Neural cell (in vitro differentiated cells): Measurements from ENCODE around the gene NAMPT.

Source experiments
- CTCF ChIP-seq: fragments of 450-650 bp; IDR thresholded peaks from 2 replicates; pipeline ENCODE4 v1.5.1; 2014; ENCODE audit warnings: antibody characterized with exemption, mild to moderate bottlenecking, moderate library complexity; ENCODE audit not compliant: poor library complexity, severe bottlenecking
- EP300 ChIP-seq: fragments of 450-650 bp; conservative IDR thresholded peaks from 2 replicates; pipeline ENCODE4 v1.6.1; 2014; ENCODE audit warnings: antibody characterized with exemption, mild to moderate bottlenecking, moderate library complexity; ENCODE audit not compliant: poor library complexity, severe bottlenecking
- EZH2 ChIP-seq: fragments of 200-600, 300-800 bp; shearing (Covaris generic), sonication (generic); IDR thresholded peaks from 2 replicates; pipeline ENCODE4 v1.6.1; 2014; ENCODE audit warnings: antibody characterized with exemption, low read length, borderline replicate concordance, mild to moderate bottlenecking; ENCODE audit not compliant: insufficient read depth, poor library complexity, severe bottlenecking
- POLR2AphosphoS5 ChIP-seq: IDR thresholded peaks from 2 replicates; pipeline ENCODE4 v1.6.1; 2012
- RAD21 ChIP-seq: fragments of 450-650 bp; conservative IDR thresholded peaks from 2 replicates; pipeline ENCODE4 v1.6.1; 2014; ENCODE audit warnings: antibody characterized with exemption, mild to moderate bottlenecking, moderate library complexity
- TAF1 ChIP-seq: IDR thresholded peaks from 2 replicates; pipeline ENCODE4 v1.6.1; 2012; ENCODE audit warnings: low read depth

GRCh38 chr7:106269254-106269961, 15.4 kb downstream of the NAMPT start:
- TF ChIP-seq CTCF = no peak
- no peak for TF ChIP-seq EP300
- TF ChIP-seq RAD21 = no peak
- no peak for TF ChIP-seq TAF1
- TF ChIP-seq EZH2 = no peak
- TF ChIP-seq POLR2AphosphoS5 = no peak
